ENCODE measurements around the gene NLRP1.
"Not testable (repeated sequence)": the region's sequence is repeated elsewhere in the genome, so short reads cannot be mapped to it uniquely, and the experiment has no call there.

NLRP1 gene

GRCh38 chr17:5585836-5586521 is 1.7 kb upstream of the NLRP1 start:
- DNase-seq: peak in 1 of 2 experiments; percentile 35

- no peak for DNase-seq
Observed at GRCh38 chr17:5585287-5585794, 1.0 kb upstream of the NLRP1 start.

- peak in 1 of 2 experiments; percentile 32 for DNase-seq
Observed at GRCh38 chr17:5583426-5584382, 605 bp downstream of the NLRP1 start.

GRCh38 chr17:5582209-5583185 is 1.8 kb downstream of the NLRP1 start:
- DNase-seq: no peak

- DNase-seq: no peak
Observed at GRCh38 chr17:5581655-5582054, 2.7 kb downstream of the NLRP1 start.

GRCh38 chr17:5580969-5581368 is 3.3 kb downstream of the NLRP1 start:
- DNase-seq: no peak

- DNase-seq: no peak
Observed at GRCh38 chr17:5580367-5580766, 3.9 kb downstream of the NLRP1 start.

- not testable (repeated sequence) for DNase-seq
Observed at GRCh38 chr17:5578768-5579167, 5.5 kb downstream of the NLRP1 start.

- not testable (repeated sequence) for DNase-seq
Observed at GRCh38 chr17:5573017-5573416, 11.3 kb downstream of the NLRP1 start.

GRCh38 chr17:5571281-5571680 is 13.0 kb downstream of the NLRP1 start:
- no peak for DNase-seq

GRCh38 chr17:5565808-5566207 is 18.5 kb downstream of the NLRP1 start:
- DNase-seq: no peak

GRCh38 chr17:5563456-5563855 is 20.9 kb downstream of the NLRP1 start:
- DNase-seq: no peak

GRCh38 chr17:5562661-5563360 is 21.5 kb downstream of the NLRP1 start:
- no peak for DNase-seq

GRCh38 chr17:5561736-5562571 is 22.4 kb downstream of the NLRP1 start:
- DNase-seq: no peak

- DNase-seq: no peak
Observed at GRCh38 chr17:5560361-5560988, 23.8 kb downstream of the NLRP1 start.

- no peak for DNase-seq
Observed at GRCh38 chr17:5558815-5559785, 25.2 kb downstream of the NLRP1 start.

GRCh38 chr17:5557990-5558389 is 26.3 kb downstream of the NLRP1 start:
- DNase-seq: no peak

GRCh38 chr17:5557485-5557884 is 26.8 kb downstream of the NLRP1 start:
- DNase-seq: no peak

- no peak for DNase-seq
Observed at GRCh38 chr17:5555254-5555653, 29.1 kb downstream of the NLRP1 start.

All from activated CD4-positive, alpha-beta T cell treated with anti-CD3 and anti-CD28 coated beads, Interleukin-2, amount 50 U/mL, for 48 hours (primary cell).